ENCODE results near the gene DDX52. TPM values are rescaled to one million over a fixed set of nuclear protein-coding genes. Genes with fewer than 3 reads are reported as not detected.
"Not testable (repeated sequence)": the region's sequence is repeated elsewhere in the genome, so short reads cannot be mapped to it uniquely, and the experiment has no call there.

Gene DDX52
- total RNA-seq, 2 donors from 2014 or later: 9.3 to 9.4 TPM

DNA sequence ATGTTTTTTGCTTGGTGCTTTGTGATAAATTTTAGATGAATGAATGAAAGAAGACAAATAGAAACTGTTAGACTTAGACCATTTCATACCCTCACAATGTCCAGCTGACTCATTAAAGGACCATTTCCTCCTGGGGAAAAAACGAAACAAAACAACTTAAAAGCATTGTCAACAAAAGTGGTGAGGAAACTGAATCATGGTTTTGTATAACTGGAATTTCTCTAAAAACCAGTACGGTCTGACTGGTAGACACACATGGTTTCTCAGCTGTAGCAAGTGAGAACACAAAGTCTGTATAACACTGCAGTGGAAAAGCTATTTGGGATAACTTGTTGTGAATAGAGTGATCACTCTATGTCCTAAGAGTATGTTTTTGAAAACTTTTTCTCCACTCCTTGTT, 5.3 kb upstream of the DDX52 start:
- no peaks in the 10 kb centered on the region for H3K36me3 ChIP-seq
- no peak for DNase-seq (ENCODE audit: low spot score)
- H3K4me3 ChIP-seq: no peak overlapping the region
- no peaks in the 10 kb centered on the region for H3K9me3 ChIP-seq
- no peak overlapping the region for H3K27ac ChIP-seq
- H3K4me1 ChIP-seq: peaks cover 0 to 4% of the 10 kb centered on the region in 2 donors
- H3K27me3 ChIP-seq: no peaks in the 10 kb centered on the region
- TF ChIP-seq, protein P1, sequence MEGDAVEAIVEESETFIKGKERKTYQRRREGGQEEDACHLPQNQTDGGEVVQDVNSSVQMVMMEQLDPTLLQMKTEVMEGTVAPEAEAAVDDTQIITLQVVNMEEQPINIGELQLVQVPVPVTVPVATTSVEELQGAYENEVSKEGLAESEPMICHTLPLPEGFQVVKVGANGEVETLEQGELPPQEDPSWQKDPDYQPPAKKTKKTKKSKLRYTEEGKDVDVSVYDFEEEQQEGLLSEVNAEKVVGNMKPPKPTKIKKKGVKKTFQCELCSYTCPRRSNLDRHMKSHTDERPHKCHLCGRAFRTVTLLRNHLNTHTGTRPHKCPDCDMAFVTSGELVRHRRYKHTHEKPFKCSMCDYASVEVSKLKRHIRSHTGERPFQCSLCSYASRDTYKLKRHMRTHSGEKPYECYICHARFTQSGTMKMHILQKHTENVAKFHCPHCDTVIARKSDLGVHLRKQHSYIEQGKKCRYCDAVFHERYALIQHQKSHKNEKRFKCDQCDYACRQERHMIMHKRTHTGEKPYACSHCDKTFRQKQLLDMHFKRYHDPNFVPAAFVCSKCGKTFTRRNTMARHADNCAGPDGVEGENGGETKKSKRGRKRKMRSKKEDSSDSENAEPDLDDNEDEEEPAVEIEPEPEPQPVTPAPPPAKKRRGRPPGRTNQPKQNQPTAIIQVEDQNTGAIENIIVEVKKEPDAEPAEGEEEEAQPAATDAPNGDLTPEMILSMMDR (IDR thresholded peaks at IDR 0.05): no peak

DNA sequence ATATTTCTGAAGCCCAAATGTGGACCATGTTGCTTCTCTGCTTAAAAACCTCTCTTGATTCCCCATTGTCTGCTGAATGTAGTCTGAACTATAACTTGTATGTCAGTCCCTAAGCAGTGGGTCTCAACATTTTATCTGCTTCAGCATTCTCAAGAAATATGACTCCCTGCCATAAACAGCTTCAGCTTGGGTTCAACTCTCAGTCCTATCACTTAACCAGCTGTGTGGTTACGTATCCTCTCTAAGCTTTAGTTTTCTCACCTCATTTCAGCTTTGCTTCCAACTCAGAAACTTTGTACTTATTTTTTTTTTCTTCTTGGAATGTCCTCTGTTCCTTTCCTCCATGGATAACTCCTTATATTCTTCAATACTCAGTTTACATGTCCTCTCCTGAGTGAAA, 4.6 kb upstream of the DDX52 start:
- H3K9me3 ChIP-seq: no peaks in the 10 kb centered on the region
- no peak for DNase-seq (ENCODE audit: low spot score)
- no peak overlapping the region for H3K27ac ChIP-seq
- H3K36me3 ChIP-seq: no peaks in the 10 kb centered on the region
- H3K27me3 ChIP-seq: no peaks in the 10 kb centered on the region
- TF ChIP-seq, protein P1 (IDR thresholded peaks at IDR 0.05): no peak
- H3K4me3 ChIP-seq: no peak overlapping the region
- peaks cover 0 to 5% of the 10 kb centered on the region in 2 donors for H3K4me1 ChIP-seq

DNA sequence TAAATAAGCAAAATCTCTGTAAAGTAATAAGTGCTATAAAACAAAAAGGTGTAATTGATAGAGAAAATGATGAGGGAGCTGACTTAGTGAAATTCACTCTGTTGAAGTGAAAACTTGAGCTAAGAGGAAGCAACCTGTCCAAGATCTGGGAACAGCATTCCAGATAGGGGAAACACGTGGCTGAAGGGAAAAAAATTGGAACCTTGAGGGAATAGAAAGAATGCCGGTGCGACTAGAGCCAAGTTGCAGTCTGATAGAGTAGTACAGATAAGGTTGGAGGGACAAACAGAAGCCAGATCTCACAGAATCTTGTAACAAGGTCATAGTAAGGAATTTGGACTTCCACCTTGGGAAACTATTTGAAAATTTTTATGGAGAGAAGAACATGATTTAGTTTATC, 623 bp upstream of the DDX52 start:
- TF ChIP-seq, protein P1 (IDR thresholded peaks at IDR 0.05): no peak
- Histone ChIP-seq H3K27ac (peak overlapping the region; percentile 87 to 90), H3K36me3 (peaks cover 16% of the 10 kb centered on the region), H3K27me3 (no peaks in the 10 kb centered on the region), H3K4me3 (peak overlapping the region; percentile 76 to 87), H3K9me3 (no peaks in the 10 kb centered on the region), H3K4me1 (peaks cover 0 to 22% of the 10 kb centered on the region in 2 donors)
- DNase-seq (ENCODE audit: low spot score): no peak

DNA sequence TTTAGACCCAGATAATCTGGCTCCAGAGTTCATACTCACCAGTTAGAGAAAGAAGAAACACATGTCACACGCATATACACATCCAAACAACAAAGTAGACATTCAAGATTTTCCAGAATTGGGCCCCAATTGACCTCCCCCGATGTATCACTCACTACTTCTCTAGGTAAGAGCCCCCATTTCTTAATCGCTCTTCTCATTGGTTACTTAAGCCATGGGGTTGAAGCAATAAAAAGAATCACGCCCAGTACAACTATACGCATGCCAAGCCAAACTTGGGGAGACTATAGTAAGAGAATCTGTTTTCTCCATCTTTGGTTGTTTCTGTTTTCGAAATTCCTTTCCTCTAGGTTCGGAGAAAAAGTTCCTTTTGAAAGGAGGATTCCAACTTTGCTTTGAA, 565 bp downstream of the DDX52 start:
- DNase-seq (ENCODE audit: low spot score): no peak
- peaks cover 0 to 22% of the 10 kb centered on the region in 2 donors for H3K4me1 ChIP-seq
- H3K27me3 ChIP-seq: no peaks in the 10 kb centered on the region
- peaks cover 22% of the 10 kb centered on the region for H3K36me3 ChIP-seq
- H3K9me3 ChIP-seq: no peaks in the 10 kb centered on the region
- TF ChIP-seq, protein P1 (IDR thresholded peaks at IDR 0.05): no peak
- peak overlapping the region; percentile 76 to 87 for H3K4me3 ChIP-seq
- peak overlapping the region; percentile 87 to 90 for H3K27ac ChIP-seq

DNA sequence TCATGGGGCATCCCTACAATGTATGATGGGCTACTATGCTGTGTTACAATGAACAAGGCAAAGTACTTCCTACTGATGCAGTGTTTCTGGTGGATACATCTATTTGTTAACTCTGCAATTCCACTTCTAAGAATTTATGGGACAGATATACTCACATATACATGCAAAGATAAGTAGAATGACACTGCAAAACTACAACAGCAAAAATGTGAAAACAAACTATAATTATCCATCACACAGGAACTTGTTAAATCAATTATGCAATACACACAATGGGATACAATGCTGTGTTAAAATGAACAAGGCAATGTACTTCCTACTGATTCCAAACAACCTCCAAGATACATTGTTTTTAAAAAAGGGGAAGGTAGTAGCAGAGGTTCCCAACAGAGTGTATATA, 3.2 kb downstream of the DDX52 start:
- H3K4me1 ChIP-seq: peaks cover 0 to 22% of the 10 kb centered on the region in 2 donors
- no peaks in the 10 kb centered on the region for H3K27me3 ChIP-seq
- H3K36me3 ChIP-seq: peaks cover 34% of the 10 kb centered on the region
- H3K27ac ChIP-seq: no peak overlapping the region
- H3K9me3 ChIP-seq: no peaks in the 10 kb centered on the region
- TF ChIP-seq, protein P1 (IDR thresholded peaks at IDR 0.05): no peak
- H3K4me3 ChIP-seq: no peak overlapping the region
- no peak for DNase-seq (ENCODE audit: low spot score)

DNA sequence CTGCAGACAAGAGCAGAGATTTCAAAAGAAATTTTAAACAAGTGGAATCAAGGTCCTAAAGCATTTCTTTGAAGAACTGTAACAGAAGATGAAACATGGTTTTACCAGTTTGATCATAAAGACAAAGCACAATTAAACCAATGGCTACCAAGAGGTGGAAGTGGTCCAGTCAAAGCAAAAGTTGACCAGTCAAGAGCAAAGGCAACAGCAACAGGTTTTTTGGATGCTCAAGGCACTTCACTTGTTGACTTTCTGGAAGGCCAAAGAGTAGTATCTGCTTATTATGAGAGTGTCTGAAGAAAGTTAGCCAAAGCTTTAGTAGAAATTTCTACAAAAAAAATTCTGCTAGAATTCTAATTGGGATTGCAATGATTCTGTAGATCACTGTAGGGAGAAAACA, 5.3 kb downstream of the DDX52 start:
- H3K36me3 ChIP-seq: peaks cover 37% of the 10 kb centered on the region
- no peak for DNase-seq (ENCODE audit: low spot score)
- TF ChIP-seq, protein P1 (IDR thresholded peaks at IDR 0.05): no peak
- H3K4me3 ChIP-seq: no peak overlapping the region
- no peaks in the 10 kb centered on the region for H3K9me3 ChIP-seq
- no peaks in the 10 kb centered on the region for H3K27me3 ChIP-seq
- peaks cover 0 to 17% of the 10 kb centered on the region in 2 donors for H3K4me1 ChIP-seq
- H3K27ac ChIP-seq: no peak overlapping the region

DNA sequence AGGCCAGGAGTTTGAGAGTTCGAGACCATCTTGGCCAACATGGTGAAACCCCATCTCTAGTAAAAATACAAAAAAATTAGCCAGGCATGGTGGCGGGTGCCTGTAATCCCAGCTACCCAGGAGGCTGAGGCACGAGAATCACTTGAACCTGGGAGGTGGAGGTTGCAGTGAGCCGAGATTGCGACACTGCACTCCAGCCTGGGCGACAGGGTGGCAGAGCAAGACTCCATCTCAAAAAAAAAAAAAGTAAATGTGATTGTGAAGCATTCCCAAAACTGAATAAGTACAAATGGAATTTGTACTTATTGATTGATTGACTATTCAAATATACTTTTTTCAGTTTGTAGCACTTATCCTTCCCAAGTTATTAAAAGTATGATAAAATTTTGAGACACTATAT, 26.8 kb downstream of the DDX52 start:
- H3K4me3 ChIP-seq; H3K4me1 ChIP-seq; H3K9me3 ChIP-seq; H3K27me3 ChIP-seq; H3K27ac ChIP-seq; DNase-seq (ENCODE audit: low spot score): not testable (repeated sequence)
- peaks cover 71% of the 10 kb centered on the region for H3K36me3 ChIP-seq
